ENCODE results near the gene ARHGEF16. TPM values are rescaled to one million over a fixed set of nuclear protein-coding genes. Genes with fewer than 3 reads are reported as not detected.

Gene ARHGEF16
- total RNA-seq, 1 donor from 2014 or later = 11.3 TPM

GRCh38 chr1:3433076-3433475 lies 21.4 kb upstream of the ARHGEF16 start:
- no peak for TF ChIP-seq CTCF (conservative IDR thresholded peaks at IDR 0.05)
- H3K36me3 Mint-ChIP-seq (ENCODE audit: low read depth) = no peaks in the 10 kb centered on the region
- H3K4me1 Mint-ChIP-seq = peaks cover 20% of the 10 kb centered on the region
- no peak for DNase-seq (ENCODE audit: low read depth, low spot score)
- H3K27me3 Mint-ChIP-seq (ENCODE audit: low read depth) = no peaks in the 10 kb centered on the region
- H3K4me3 Mint-ChIP-seq = no peak overlapping the region
- H3K9me3 Mint-ChIP-seq = no peaks in the 10 kb centered on the region
- no peak overlapping the region for H3K27ac Mint-ChIP-seq (ENCODE audit: unreplicated experiment)

- H3K9me3 Mint-ChIP-seq = no peaks in the 10 kb centered on the region
- H3K4me3 Mint-ChIP-seq = no peak overlapping the region
- TF ChIP-seq CTCF (conservative IDR thresholded peaks at IDR 0.05) = no peak
- no peak overlapping the region for H3K27ac Mint-ChIP-seq (ENCODE audit: unreplicated experiment)
- DNase-seq (ENCODE audit: low read depth, low spot score) = no peak
- H3K4me1 Mint-ChIP-seq = peaks cover 25% of the 10 kb centered on the region
- H3K27me3 Mint-ChIP-seq (ENCODE audit: low read depth) = no peaks in the 10 kb centered on the region
- no peaks in the 10 kb centered on the region for H3K36me3 Mint-ChIP-seq (ENCODE audit: low read depth)
Measured at GRCh38 chr1:3433596-3434320, 20.7 kb upstream of the ARHGEF16 start.

- no peak for DNase-seq (ENCODE audit: low read depth, low spot score)
- no peaks in the 10 kb centered on the region for H3K36me3 Mint-ChIP-seq (ENCODE audit: low read depth)
- no peaks in the 10 kb centered on the region for H3K27me3 Mint-ChIP-seq (ENCODE audit: low read depth)
- no peak for TF ChIP-seq CTCF (conservative IDR thresholded peaks at IDR 0.05)
- no peak overlapping the region for H3K4me3 Mint-ChIP-seq
- no peak overlapping the region for H3K27ac Mint-ChIP-seq (ENCODE audit: unreplicated experiment)
- peaks cover 31% of the 10 kb centered on the region for H3K4me1 Mint-ChIP-seq
- no peaks in the 10 kb centered on the region for H3K9me3 Mint-ChIP-seq
Measured at GRCh38 chr1:3434406-3435110, 19.9 kb upstream of the ARHGEF16 start.

GRCh38 chr1:3435666-3436065 lies 18.8 kb upstream of the ARHGEF16 start:
- TF ChIP-seq CTCF (conservative IDR thresholded peaks at IDR 0.05) = no peak
- DNase-seq (ENCODE audit: low read depth, low spot score) = no peak
- no peaks in the 10 kb centered on the region for H3K36me3 Mint-ChIP-seq (ENCODE audit: low read depth)
- no peaks in the 10 kb centered on the region for H3K9me3 Mint-ChIP-seq
- peaks cover 37% of the 10 kb centered on the region for H3K4me1 Mint-ChIP-seq
- H3K27me3 Mint-ChIP-seq (ENCODE audit: low read depth) = no peaks in the 10 kb centered on the region
- H3K27ac Mint-ChIP-seq (ENCODE audit: unreplicated experiment) = no peak overlapping the region
- no peak overlapping the region for H3K4me3 Mint-ChIP-seq

- Mint-ChIP-seq H3K4me3 (no peak overlapping the region), H3K27me3 (ENCODE audit: low read depth) (no peaks in the 10 kb centered on the region), H3K9me3 (no peaks in the 10 kb centered on the region), H3K27ac (ENCODE audit: unreplicated experiment) (no peak overlapping the region), H3K4me1 (peaks cover 41% of the 10 kb centered on the region), H3K36me3 (ENCODE audit: low read depth) (no peaks in the 10 kb centered on the region)
- no peak for TF ChIP-seq CTCF (conservative IDR thresholded peaks at IDR 0.05)
- no peak for DNase-seq (ENCODE audit: low read depth, low spot score)
Measured at GRCh38 chr1:3436451-3436850, 18.0 kb upstream of the ARHGEF16 start.
